ENCODE measurements around the gene TMEM132A. TPM values are rescaled to one million over a fixed set of nuclear protein-coding genes. Genes with fewer than 3 reads are reported as not detected.

Gene TMEM132A
- total RNA-seq, 1 donor from 2014 or later = 12.4 TPM

DNA sequence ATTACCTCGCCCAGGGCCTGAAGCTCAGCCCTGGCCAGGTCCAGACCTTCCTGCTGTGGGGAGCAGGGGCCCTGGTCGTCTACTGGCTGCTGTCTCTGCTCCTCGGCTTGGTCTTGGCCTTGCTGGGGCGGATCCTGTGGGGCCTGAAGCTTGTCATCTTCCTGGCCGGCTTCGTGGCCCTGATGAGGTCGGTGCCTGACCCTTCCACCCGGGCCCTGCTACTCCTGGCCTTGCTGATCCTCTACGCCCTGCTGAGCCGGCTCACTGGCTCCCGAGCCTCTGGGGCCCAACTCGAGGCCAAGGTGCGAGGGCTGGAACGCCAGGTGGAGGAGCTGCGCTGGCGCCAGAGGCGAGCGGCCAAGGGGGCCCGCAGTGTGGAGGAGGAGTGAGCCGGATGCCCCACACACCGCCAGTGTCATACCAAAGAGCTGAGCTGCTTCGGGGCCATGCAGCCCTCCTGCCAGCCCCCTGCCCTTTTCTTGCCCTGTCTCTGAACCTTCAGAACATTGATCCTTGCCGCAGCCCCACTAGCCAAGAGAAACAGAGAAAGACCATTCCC, 2.4 kb upstream of the TMEM132A start:
- no peak for DNase-seq

DNA sequence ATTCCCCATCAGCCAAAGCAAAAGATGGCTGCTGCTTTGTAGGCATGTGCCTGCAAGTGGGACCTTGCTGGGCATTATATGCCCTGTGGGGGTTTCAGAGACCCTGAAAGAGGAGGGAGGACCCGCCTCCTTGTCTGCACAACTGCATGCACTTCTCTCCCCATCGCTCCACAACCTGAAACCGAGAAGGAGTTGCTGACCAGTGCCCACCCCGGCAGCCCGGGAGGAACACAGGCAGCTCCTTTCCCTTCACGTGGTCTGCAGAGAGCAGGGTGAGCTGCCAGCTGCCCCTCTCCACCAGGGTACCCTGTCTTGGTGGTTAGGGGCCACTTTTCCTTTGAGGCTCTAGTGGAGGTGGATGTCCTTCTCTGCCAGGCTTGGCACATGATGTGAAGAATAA, 1.4 kb upstream of the TMEM132A start:
- DNase-seq = no peak

DNA sequence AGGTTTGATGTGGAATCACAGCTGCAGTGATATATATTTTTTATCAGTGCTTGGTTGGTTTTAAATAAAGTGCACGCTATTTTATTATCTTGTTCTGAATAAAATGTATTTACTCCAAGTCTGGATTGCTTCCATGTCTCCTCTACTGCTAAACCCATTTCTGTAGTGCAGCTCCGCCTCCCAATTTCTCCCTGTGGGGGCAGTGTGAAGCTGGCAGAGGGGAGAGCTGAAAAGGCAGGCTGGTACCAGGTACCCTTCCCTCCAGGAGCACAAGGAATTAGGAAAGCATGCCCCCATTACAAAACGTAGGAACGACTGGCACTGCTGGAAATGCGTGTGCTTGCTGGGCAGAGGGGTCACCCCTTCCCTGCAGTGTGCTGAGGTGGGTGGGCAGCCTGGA, 934 bp upstream of the TMEM132A start:
- no peak for DNase-seq

- DNase-seq = no peak
Measured at GRCh38 chr11:60923800-60924109, 505 bp upstream of the TMEM132A start.

DNA sequence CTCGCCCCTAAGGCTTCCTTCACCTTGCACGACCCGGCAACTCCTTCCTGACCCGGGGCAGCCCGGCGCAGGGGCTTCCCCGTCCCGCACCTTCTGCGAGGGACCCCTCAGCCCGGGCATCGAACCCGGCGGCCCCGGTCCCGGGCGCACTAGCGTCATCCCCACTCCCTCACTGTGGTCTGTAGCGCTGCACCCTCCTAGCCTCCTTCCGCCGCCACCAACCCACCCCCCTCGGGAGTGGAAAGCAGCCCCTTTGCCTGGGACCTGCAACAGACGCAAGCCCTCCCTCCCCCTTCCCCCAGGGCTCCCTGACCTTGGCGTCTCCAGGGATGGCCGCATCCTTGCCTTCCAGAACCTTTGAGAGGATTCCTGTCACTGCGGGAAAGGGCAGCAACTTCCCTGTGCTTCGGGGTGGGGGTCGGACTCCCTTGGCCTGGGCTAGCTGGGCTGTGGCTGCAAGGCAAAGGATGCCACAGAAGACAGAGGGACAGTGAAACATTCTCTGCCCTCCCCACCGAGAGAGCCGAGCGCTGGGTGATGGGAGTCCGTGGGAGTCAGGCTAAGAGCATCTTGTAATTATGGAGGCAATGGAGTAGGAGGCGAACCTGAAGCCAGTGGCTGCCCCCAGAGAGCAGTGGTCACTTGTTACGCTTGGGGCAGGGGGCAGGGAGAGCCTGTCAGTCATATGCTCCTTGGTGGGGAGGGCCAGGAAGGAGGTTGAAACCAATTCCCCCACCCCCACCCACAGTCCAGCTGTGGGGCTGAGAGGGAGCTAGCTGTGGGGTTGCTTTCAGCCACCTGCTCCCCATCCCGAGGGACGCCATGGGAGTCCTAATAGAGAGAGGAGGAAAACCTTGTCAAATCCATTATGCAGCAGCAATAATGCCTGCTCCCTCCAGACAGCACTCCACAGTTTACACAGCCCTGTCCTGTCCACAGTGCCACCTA, 920 bp downstream of the TMEM132A start:
- no peak for DNase-seq

GRCh38 chr11:60925868-60926267, 1.6 kb downstream of the TMEM132A start:
- DNase-seq = no peak

- DNase-seq = no peak
Measured at GRCh38 chr11:60926500-60926899, 2.2 kb downstream of the TMEM132A start.

DNA sequence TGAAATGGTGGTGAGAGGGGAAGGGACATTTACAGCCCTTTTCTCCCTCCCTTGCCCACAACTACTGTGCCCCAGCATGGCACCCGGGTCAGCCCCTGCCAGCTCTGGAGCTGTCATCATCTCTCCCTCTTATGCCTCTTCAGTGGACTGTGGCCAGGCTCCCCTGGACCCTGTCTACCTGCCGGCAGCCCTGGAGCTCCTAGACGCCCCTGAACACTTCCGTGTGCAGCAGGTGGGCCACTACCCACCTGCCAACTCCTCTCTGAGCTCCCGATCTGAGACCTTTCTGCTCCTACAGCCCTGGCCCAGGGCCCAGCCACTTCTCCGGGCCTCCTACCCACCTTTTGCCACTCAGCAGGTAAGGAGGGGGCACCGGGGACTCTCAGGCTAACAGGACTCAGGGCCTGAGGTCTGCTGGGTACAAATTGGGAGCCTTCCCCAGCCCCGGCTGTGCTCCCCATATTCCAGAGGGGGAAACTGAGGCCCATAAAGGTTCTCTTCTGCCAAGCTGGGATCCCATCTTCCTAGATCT, 2.9 kb downstream of the TMEM132A start:
- DNase-seq = no peak

DNA sequence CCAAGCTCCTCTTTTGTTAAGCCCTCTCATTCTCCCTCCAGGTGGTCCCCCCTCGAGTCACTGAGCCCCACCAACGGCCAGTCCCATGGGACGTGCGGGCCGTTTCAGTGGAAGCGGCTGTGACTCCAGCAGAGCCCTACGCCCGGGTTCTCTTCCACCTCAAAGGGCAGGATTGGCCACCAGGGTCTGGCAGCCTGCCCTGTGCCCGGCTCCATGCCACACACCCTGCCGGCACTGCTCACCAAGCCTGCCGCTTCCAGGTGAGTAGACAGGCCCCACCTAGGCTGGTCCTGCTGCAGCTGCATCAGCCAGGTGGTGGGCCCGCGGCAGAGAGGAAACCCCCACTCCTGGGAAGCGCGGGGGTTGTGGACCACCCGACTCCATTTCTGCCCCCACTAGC, 3.3 kb downstream of the TMEM132A start:
- DNase-seq = no peak

- no peak for DNase-seq
Measured at GRCh38 chr11:60928563-60929001, 4.3 kb downstream of the TMEM132A start.

DNA sequence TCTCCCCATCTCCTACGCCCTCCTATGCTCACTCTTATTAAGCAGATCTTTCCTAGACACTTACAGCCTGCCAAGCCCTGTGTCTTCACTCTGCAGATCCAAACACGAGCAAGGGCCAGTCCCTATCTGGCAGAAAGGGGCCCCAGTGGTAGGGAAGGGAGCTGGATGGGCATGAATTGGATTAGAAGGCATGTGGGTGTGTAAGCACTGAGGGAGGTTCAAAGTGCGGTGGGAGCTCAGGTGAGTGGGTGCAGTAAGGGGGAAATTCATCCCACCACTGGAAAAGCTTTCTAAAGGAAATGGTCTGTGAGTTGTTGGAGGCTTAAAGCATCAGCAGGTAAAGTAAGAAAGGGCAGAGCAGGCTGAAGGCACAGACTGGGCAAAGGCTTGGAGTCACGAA, 5.5 kb downstream of the TMEM132A start:
- no peak for DNase-seq

DNA sequence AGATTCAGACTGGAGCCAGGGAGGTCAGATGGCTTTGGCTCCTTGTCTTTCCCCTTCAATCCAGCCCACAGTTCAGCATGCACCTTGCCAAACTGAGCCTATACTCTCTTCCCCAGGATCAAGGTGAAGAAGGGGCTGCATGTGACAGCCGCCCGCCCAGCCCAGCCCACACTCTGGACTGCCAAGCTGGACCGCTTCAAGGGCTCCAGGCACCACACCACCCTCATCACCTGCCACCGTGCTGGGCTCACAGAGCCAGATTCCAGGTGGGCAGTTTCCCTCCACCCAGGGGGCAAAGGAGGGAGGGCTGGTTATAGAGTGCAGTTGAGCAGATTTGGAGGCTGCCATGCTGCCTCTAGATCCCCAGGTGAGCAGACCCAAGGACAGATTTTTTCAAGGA, 6.1 kb downstream of the TMEM132A start:
- no peak for DNase-seq

DNA sequence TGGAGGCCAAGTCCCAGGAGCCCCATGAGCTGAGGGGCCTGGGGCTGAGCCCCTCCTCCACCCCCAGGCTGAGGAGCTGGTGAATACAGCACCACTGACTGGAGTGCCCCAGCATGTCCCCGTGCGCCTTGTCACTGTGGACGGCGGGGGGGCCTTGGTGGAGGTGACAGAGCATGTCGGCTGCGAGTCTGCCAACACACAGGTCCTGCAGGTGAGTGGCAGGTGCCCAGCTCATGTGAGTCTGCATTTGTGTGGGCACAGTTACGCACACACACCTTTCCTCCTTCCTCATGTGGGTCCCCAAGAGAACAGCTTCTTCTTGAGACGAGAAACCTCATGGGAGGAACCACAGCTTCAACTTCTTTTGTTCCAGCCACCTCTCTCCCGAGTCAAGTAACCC, 7.7 kb downstream of the TMEM132A start:
- no peak for DNase-seq

- no peak for DNase-seq
Measured at GRCh38 chr11:60932605-60933356, 8.5 kb downstream of the TMEM132A start.

DNA sequence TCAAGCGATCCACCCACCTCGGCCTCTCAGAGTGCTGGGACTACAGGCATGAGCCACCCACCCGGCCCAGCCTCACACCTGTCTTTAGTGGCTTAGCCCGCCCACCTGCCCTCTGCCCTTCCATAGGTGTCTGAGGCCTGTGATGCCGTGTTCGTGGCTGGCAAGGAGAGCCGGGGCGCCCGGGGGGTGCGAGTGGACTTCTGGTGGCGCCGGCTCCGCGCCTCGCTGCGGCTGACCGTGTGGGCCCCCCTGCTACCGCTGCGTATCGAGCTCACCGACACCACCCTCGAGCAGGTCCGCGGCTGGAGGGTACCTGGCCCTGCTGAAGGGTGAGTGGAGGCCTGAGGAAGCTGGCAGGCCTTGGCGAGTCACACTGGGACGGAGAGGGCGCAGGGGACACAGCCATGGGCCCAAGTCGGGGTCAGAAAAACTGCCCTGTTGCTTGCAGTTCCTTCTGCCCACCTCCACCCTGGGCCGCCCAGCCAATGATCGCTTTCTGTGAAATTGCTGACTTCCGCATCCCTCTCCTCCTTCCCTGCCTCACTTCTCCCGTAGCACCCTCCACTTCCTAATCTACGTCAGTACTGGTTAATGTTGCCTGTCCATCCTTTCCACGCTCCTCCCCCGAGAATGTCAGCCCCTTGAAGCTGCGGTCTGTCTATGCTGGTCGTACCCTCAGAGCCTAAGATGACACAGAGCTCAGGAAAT, 9.3 kb downstream of the TMEM132A start:
- DNase-seq = no peak

DNA sequence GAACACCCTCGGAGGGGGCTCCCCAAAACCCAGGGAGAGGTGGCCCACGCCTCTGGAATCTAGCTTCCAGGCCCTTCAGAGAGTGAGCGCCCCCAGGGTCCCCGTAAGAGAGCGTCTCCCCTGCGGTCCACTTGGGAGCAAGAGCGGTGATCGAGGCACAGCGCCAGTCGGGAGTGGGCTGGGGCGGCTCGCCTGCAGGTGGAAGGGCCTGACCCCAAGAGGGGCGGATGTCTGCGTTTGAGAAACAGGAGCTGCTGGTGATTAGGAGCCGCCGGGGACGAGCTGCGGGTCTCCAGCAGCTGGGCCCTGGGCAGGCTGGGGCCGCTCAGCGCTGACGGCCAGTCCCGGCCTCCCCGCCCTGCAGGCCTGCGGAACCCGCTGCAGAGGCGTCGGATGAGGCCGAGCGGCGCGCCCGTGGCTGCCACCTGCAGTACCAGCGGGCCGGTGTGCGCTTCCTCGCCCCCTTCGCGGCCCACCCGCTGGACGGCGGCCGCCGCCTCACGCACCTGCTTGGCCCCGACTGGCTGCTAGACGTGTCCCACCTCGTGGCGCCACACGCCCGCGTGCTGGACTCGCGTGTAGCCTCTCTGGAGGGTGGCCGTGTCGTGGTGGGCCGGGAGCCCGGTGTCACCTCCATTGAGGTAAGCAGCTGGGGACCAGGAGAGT, 10.0 kb downstream of the TMEM132A start:
- no peak for DNase-seq

DNA sequence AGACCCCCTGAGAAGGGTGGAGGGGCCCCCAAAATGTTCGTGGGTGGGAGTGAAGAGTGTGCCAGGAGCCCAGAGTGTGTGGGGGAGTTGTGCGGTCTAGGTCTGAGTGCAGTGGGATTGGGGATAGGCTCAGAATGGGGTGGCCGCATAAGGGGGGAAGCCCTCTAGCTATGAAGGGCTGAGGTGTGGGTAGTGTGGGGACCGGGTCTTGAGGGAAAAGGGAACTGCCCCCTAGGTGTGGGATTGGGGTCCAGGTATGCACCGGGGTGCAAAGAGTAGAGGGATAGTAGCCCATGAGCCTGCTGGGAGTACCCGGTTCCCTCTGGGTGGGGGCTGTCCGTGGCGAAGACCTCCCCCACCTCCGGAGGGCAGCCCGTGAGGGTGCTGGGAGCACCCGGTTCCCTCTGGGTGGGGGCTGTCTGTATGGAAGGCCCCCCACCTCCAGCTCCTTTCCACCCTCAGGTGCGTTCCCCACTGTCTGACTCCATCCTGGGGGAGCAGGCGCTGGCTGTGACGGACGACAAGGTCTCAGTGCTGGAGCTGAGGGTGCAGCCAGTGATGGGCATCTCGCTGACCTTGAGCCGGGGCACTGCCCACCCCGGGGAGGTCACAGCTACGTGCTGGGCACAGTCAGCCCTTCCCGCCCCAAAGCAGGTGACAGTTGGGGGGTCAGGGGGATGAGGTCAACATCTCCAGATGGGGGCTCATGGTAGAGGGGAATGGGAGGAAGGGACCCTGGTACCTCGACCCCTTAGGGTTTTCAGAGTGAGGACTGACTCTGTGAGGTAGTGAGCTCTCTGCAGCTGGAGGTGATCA, 10.7 kb downstream of the TMEM132A start:
- DNase-seq = no peak

DNA sequence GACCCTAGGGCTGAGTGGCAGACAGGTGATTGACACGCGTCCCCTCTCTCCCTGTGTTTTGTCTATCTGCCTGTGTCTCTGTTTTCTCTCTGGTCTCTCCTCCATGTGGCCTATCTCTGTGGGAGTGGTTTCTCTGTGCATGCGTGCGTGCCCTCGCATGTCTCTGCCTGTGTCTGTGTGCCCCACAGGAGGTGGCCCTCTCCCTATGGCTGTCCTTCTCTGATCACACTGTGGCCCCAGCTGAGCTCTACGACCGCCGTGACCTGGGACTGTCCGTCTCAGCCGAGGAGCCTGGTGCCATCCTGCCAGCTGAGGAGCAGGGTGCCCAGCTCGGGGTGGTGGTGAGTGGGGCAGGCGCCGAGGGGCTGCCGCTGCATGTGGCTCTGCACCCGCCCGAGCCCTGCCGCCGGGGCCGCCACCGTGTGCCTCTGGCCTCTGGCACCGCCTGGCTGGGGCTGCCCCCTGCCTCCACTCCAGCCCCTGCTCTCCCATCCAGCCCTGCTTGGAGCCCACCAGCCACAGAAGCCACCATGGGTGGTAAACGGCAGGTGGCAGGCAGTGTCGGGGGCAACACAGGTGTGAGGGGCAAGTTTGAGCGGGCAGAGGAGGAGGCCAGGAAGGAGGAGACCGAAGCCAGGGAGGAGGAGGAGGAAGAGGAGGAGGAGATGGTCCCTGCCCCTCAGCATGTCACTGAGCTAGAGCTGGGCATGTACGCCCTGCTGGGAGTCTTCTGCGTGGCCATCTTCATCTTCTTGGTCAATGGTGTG, 11.6 kb downstream of the TMEM132A start:
- DNase-seq = no peak

DNA sequence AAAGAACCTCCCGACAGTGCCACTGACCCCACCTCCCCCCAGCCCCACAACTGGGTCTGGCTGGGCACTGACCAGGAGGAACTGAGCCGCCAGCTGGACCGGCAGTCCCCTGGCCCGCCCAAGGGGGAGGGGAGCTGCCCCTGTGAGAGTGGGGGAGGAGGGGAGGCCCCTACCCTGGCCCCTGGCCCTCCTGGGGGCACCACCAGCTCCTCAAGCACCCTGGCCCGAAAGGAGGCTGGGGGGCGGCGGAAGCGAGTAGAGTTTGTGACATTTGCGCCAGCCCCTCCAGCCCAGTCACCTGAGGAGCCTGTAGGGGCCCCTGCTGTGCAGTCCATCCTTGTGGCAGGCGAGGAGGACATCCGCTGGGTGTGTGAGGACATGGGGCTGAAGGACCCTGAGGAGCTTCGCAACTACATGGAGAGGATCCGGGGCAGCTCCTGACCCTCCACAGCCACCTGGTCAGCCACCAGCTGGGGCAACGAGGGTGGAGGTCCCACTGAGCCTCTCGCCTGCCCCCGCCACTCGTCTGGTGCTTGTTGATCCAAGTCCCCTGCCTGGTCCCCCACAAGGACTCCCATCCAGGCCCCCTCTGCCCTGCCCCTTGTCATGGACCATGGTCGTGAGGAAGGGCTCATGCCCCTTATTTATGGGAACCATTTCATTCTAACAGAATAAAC, 12.3 kb downstream of the TMEM132A start:
- no peak for DNase-seq

GRCh38 chr11:60937144-60937527, 12.9 kb downstream of the TMEM132A start:
- no peak for DNase-seq

Measured in skin of body (tissue), 2 donors.